HepG2 (cell line): ENCODE data around the gene UGGT1. TPM values are rescaled to one million over a fixed set of nuclear protein-coding genes. Genes with fewer than 3 reads are reported as not detected.

Experiments used
- ATF7 ChIP-seq, 2 experiments: fragments of 450-650 bp in 1 of 2; sonication (generic) in 1 of 2; formaldehyde crosslinking in 1 of 2; IDR thresholded peaks; 2 replicates each; pipeline versions ENCODE4 v1.4.0 to v1.6.1; 2016 to 2020; ENCODE audit warnings: antibody characterized with exemption in 1 of 2, mild to moderate bottlenecking in 1 of 2, missing genetic modification reagents in 1 of 2
- EED ChIP-seq: sonication (generic); formaldehyde crosslinking; IDR thresholded peaks from 2 replicates; pipeline ENCODE4 v1.5.0; 2020; ENCODE audit warnings: mild to moderate bottlenecking, missing genetic modification reagents
- IRF9 ChIP-seq: sonication (generic); formaldehyde crosslinking; IDR thresholded peaks from 2 replicates; pipeline ENCODE4 v1.8.0; 2022; ENCODE audit warnings: missing genetic modification reagents, mild to moderate bottlenecking, borderline replicate concordance
- MIER3 ChIP-seq: IDR thresholded peaks from 2 replicates; pipeline ENCODE4 v1.6.1; 2016; ENCODE audit warnings: missing compliant biosample characterization, borderline replicate concordance
- MZF1 ChIP-seq: sonication (generic); formaldehyde crosslinking; IDR thresholded peaks from 2 replicates; pipeline ENCODE4 v1.8.1; 2023; ENCODE audit warnings: mild to moderate bottlenecking, missing genetic modification reagents, borderline replicate concordance
- PAWR ChIP-seq: sonication (generic); formaldehyde crosslinking; IDR thresholded peaks from 2 replicates; pipeline ENCODE4 v1.4.0; 2020; ENCODE audit warnings: missing genetic modification reagents, mild to moderate bottlenecking, borderline replicate concordance
- POGZ ChIP-seq: sonication (generic); formaldehyde crosslinking; IDR thresholded peaks from 2 replicates; pipeline ENCODE4 v1.4.0; 2020; ENCODE audit warnings: mild to moderate bottlenecking, missing genetic modification reagents
- POLR2G ChIP-seq: fragments of 200-400 bp; formaldehyde crosslinking; IDR thresholded peaks from 2 replicates; pipeline ENCODE4 v1.6.1; 2018; ENCODE audit warnings: mild to moderate bottlenecking, low read depth, low read length, moderate library complexity
- REL ChIP-seq: sonication (generic); formaldehyde crosslinking; conservative IDR thresholded peaks from 2 replicates; pipeline ENCODE4 v1.8.0; 2022; ENCODE audit warnings: mild to moderate bottlenecking, missing genetic modification reagents, moderate library complexity
- TOE1 ChIP-seq: sonication (generic); formaldehyde crosslinking; IDR thresholded peaks from 2 replicates; pipeline ENCODE4 v1.4.0; 2020; ENCODE audit warnings: mild to moderate bottlenecking, missing genetic modification reagents
- UBTF ChIP-seq: sonication (generic); formaldehyde crosslinking; IDR thresholded peaks from 2 replicates; pipeline ENCODE4 v1.4.0; 2020; ENCODE audit warnings: mild to moderate bottlenecking, missing genetic modification reagents
- YY1 ChIP-seq: IDR thresholded peaks from 2 replicates; pipeline ENCODE4 v1.6.1; 2011; ENCODE audit warnings: low read length, low read depth, moderate library complexity, mild to moderate bottlenecking; ENCODE audit not compliant: insufficient read depth, insufficient replicate concordance
- ZC3H13 ChIP-seq: sonication (generic); formaldehyde crosslinking; IDR thresholded peaks from 2 replicates; pipeline ENCODE4 v1.8.1; 2023; ENCODE audit warnings: mild to moderate bottlenecking, missing genetic modification reagents, moderate library complexity
- ZFX ChIP-seq: sonication (generic); formaldehyde crosslinking; IDR thresholded peaks from 2 replicates; pipeline ENCODE4 v1.4.0; 2020; ENCODE audit warnings: mild to moderate bottlenecking, low read depth, missing genetic modification reagents, moderate library complexity
- ZMYM3 ChIP-seq: sonication (generic); formaldehyde crosslinking; IDR thresholded peaks from 2 replicates; pipeline ENCODE4 v1.5.1; 2020; ENCODE audit warnings: mild to moderate bottlenecking, missing genetic modification reagents
- ZNF354B ChIP-seq: sonication (generic); formaldehyde crosslinking; IDR thresholded peaks from 2 replicates; pipeline ENCODE4 v1.8.0; 2022; ENCODE audit warnings: mild to moderate bottlenecking, missing genetic modification reagents
- ZNF547 ChIP-seq: sonication (generic); formaldehyde crosslinking; IDR thresholded peaks from 2 replicates; pipeline ENCODE4 v1.5.1; 2020; ENCODE audit warnings: mild to moderate bottlenecking, missing genetic modification reagents
- ZNF550 ChIP-seq: sonication (generic); formaldehyde crosslinking; IDR thresholded peaks from 2 replicates; pipeline ENCODE4 v1.4.0; 2020; ENCODE audit warnings: mild to moderate bottlenecking, missing genetic modification reagents, borderline replicate concordance
- ZNF564 ChIP-seq: sonication (generic); formaldehyde crosslinking; IDR thresholded peaks from 2 replicates; pipeline ENCODE4 v1.8.1; 2023; ENCODE audit warnings: mild to moderate bottlenecking, missing genetic modification reagents
- ZNF747 ChIP-seq: sonication (generic); formaldehyde crosslinking; IDR thresholded peaks from 2 replicates; pipeline ENCODE4 v1.8.1; 2023; ENCODE audit warnings: missing genetic modification reagents, mild to moderate bottlenecking, borderline replicate concordance
- ZNF781 ChIP-seq: sonication (generic); formaldehyde crosslinking; IDR thresholded peaks from 2 replicates; pipeline ENCODE4 v1.5.1; 2020; ENCODE audit warnings: borderline replicate concordance, mild to moderate bottlenecking, missing genetic modification reagents; ENCODE audit errors: not compliant biosample characterization
- ZNF839 ChIP-seq: sonication (generic); formaldehyde crosslinking; IDR thresholded peaks from 2 replicates; pipeline ENCODE4 v1.4.0; 2020; ENCODE audit warnings: missing genetic modification reagents, mild to moderate bottlenecking, borderline replicate concordance
- polyA plus RNA-seq, 8 experiments: library from polyadenylated mRNA; depleted of rRNA in 3 of 8; stranded (reverse) in 7 of 8; unstranded in 1 of 8; fragments of >200 nt; fragmentation: Illumina TruSeq in 4 of 8; extraction: Trizol in 4 of 8; gene quantifications; 2 replicates each; pipeline versions ENCODE4 v1.2.1 to v1.2.3, GENCODE V29; 2011 to 2016; ENCODE audit warnings: low read depth in 4 of 8, missing spikeins in 1 of 8, mixed read lengths in 1 of 8; ENCODE audit not compliant: insufficient read depth in 1 of 8
- total RNA-seq, 5 experiments: library from RNA; depleted of rRNA; stranded (reverse); fragments of >200 nt; fragmentation: Illumina TruSeq; extraction: Trizol; gene quantifications; 2 replicates each; pipeline ENCODE4 v1.2.3, GENCODE V29; 2016; ENCODE audit warnings: low read depth in 1 of 5
- TF ChIP-seq, protein P1 (sequence below): sonication (generic); formaldehyde crosslinking; IDR thresholded peaks from 2 replicates; pipeline ENCODE4 v1.5.1; 2020; ENCODE audit warnings: missing genetic modification reagents, mild to moderate bottlenecking, borderline replicate concordance

Gene UGGT1
- total and polyA plus RNA-seq, 2 of the 13 experiments (the other 11 are each of a cell fraction or from before 2014, with no cell fraction given) = 35.8 to 83.2 TPM

- TF ChIP-seq ZC3H13 (CRISPR knock-in tag) = no peak
- TF ChIP-seq ZNF550 (CRISPR knock-in tag) = no peak
- no peak for TF ChIP-seq MZF1 (CRISPR knock-in tag)
- peak; percentile 74; the same call in 1 of the 2 replicates for TF ChIP-seq POGZ (CRISPR knock-in tag)
- TF ChIP-seq TOE1 (CRISPR knock-in tag) = no peak
- TF ChIP-seq ZNF564 (CRISPR knock-in tag) = 0 out of 2 replicates have a peak, but pooled peaks have one; percentile 61
- peak; percentile 60 for TF ChIP-seq ATF7 (IDR thresholded peaks at IDR 0.05)
- TF ChIP-seq ATF7 (CRISPR knock-in tag; IDR thresholded peaks at IDR 0.05) = no peak; the same call in 1 of the 2 replicates
- TF ChIP-seq YY1 = peak; percentile 51
- no peak for TF ChIP-seq IRF9 (CRISPR knock-in tag)
- TF ChIP-seq, protein P1, sequence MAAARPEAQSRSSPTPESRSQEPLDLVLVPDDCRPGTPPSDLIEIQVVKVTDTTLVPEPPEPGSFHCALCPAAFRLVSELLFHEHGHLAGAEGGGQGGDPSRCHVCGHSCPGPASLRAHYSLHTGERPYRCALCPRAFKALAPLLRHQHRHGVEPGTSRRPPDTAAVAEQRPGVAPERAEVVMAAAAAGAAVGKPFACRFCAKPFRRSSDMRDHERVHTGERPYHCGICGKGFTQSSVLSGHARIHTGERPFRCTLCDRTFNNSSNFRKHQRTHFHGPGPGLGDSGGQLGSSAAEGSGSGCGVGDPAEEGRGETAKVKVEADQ (CRISPR knock-in tag) = peak; percentile 4; the same call in 1 of the 2 replicates
- no peak for TF ChIP-seq PAWR
- TF ChIP-seq ZNF839 (CRISPR knock-in tag) = no peak
- TF ChIP-seq UBTF = no peak
- no peak for TF ChIP-seq ZNF354B
- no peak for TF ChIP-seq ZNF747
- peak; percentile 89; the same call in 1 of the 2 replicates for TF ChIP-seq ZMYM3 (CRISPR knock-in tag)
- TF ChIP-seq ZNF547 (CRISPR knock-in tag) = no peak; the same call in 1 of the 2 replicates
- TF ChIP-seq MIER3 (CRISPR knock-in tag) = no peak; the same call in 1 of the 2 replicates
- TF ChIP-seq POLR2G = peak; percentile 59; the same call in 1 of the 2 replicates
- TF ChIP-seq REL (CRISPR knock-in tag) = no peak
- no peak for TF ChIP-seq ZNF781 (CRISPR knock-in tag)
- TF ChIP-seq ZFX (CRISPR knock-in tag) = peak; percentile 54; the same call in 1 of the 2 replicates
- no peak for TF ChIP-seq EED (CRISPR knock-in tag)
These were observed 87.9 kb downstream of the UGGT1 start (continued) for GRCh38 chr2:128178650-128179460.
